GM12874 (cell line): Measurements from ENCODE around the gene PIP5K1B.

ENCODE experiments used
- TF ChIP-seq, protein P1 (sequence below): IDR thresholded peaks from 2 replicates; pipeline ENCODE4 v1.5.1; 2011; ENCODE audit warnings: low read depth, mild to moderate bottlenecking, control low read depth, low read length, moderate library complexity; ENCODE audit not compliant: insufficient read depth

PIP5K1B gene

DNA sequence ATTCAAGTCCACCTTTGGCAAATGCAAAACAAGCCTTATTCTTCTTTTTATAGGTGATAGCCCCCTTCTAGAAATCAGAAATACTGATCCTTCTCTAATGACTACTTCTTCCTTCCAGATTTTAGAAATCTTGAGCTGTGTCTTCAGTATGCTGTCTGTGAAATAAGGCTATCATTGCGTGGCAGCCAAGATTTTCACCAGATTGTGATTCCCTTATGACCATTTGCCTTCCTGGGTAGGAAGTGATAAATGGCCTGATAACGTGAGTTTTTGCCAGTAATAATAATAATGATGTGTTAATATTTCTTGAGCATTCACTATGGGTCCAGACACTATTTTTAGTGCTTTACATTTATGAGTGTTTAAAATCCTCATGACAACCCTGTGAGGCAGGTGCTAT lies 80.9 kb downstream of the PIP5K1B start:
- TF ChIP-seq, protein P1, sequence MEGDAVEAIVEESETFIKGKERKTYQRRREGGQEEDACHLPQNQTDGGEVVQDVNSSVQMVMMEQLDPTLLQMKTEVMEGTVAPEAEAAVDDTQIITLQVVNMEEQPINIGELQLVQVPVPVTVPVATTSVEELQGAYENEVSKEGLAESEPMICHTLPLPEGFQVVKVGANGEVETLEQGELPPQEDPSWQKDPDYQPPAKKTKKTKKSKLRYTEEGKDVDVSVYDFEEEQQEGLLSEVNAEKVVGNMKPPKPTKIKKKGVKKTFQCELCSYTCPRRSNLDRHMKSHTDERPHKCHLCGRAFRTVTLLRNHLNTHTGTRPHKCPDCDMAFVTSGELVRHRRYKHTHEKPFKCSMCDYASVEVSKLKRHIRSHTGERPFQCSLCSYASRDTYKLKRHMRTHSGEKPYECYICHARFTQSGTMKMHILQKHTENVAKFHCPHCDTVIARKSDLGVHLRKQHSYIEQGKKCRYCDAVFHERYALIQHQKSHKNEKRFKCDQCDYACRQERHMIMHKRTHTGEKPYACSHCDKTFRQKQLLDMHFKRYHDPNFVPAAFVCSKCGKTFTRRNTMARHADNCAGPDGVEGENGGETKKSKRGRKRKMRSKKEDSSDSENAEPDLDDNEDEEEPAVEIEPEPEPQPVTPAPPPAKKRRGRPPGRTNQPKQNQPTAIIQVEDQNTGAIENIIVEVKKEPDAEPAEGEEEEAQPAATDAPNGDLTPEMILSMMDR: no peak

GRCh38 chr9:68791169-68791568 lies 86.1 kb downstream of the PIP5K1B start:
- TF ChIP-seq, protein P1: no peak

- TF ChIP-seq, protein P1: no peak
These were observed 88.7 kb downstream of the PIP5K1B start for GRCh38 chr9:68793605-68794343.

DNA sequence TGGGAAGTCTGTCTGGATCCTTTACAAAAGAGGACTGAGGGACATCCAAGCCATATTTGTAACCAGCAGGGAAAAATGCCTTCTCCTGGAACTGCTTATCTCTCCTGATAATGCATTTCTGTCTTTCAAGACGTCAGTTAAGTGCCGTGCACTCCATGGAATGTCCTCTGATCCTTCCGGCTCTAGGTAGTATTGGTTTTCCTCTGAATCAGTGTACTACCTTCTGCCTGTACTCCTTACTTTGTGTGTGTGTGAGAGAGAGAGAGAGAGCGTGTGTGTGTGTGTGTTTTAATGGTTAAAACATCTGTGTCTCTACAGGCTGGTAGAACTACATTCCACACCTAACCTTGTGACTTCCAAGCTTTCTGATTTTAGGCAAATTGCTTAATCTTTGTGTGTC lies 89.9 kb downstream of the PIP5K1B start:
- TF ChIP-seq, protein P1: no peak

DNA sequence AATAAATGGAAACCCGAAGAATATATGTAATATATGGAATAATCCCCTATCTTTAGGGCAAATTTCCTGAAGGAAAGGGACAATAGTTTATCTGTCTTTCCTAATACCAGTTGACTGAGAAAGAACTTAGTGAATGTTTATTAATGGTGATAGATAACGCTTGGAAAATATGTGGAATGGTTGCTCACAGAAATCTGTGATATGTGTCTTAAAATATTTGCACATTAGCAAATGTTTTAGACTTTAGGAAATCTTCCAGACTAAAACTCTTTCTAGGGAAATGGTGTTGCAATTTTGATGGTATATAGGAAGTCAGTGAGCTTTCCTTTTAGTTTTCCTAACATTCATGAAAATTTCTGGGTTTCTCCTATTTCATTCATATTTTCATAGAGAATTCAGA lies 90.4 kb downstream of the PIP5K1B start:
- TF ChIP-seq, protein P1: no peak

- TF ChIP-seq, protein P1: no peak
These were observed 92.1 kb downstream of the PIP5K1B start for GRCh38 chr9:68797116-68797515.

- TF ChIP-seq, protein P1: no peak
These were observed 93.4 kb downstream of the PIP5K1B start for GRCh38 chr9:68798423-68798822.
